Neural crest cell (in vitro differentiated cells): ENCODE measurements around the gene RBL1. TPM values are rescaled to one million over a fixed set of nuclear protein-coding genes. Genes with fewer than 3 reads are reported as not detected.
"Not testable (repeated sequence)": the region's sequence is repeated elsewhere in the genome, so short reads cannot be mapped to it uniquely, and the experiment has no call there.

ENCODE experiments used
- DNase-seq: peaks from one replicate; pipeline ENCODE4 v3.0.0; 2021; ENCODE audit warnings: low read depth, mixed read lengths, low spot score
- H3K27ac Mint-ChIP-seq: one replicate; pipeline ENCODE4 v1.8.0; 2021; ENCODE audit warnings: mild to moderate bottlenecking, mixed read lengths; ENCODE audit not compliant: unreplicated experiment
- H3K27me3 Mint-ChIP-seq: 2 replicates; pipeline ENCODE4 v1.8.0; 2021; ENCODE audit warnings: low read depth, mild to moderate bottlenecking, mixed read lengths
- H3K36me3 Mint-ChIP-seq: 2 replicates; pipeline ENCODE4 v1.8.0; 2021; ENCODE audit warnings: low read depth, mild to moderate bottlenecking, mixed read lengths
- H3K4me1 Mint-ChIP-seq: 2 replicates; pipeline ENCODE4 v1.8.0; 2021; ENCODE audit warnings: mixed read lengths
- H3K4me3 Mint-ChIP-seq: one replicate; pipeline ENCODE4 v1.8.0; 2021; ENCODE audit warnings: mild to moderate bottlenecking, mixed read lengths
- H3K9me3 Mint-ChIP-seq: 2 replicates; pipeline ENCODE4 v1.8.0; 2021; ENCODE audit warnings: mixed read lengths
- total RNA-seq: library from RNA; stranded (reverse); gene quantifications from 2 replicates; pipeline ENCODE4 v1.2.1, GENCODE V29; 2021
- TF ChIP-seq, protein P1 (sequence below): fragments of 200-600 bp; sonication (generic); conservative IDR thresholded peaks from 2 replicates; pipeline ENCODE4 v1.5.0; 2021; ENCODE audit warnings: antibody characterized with exemption, mild to moderate bottlenecking

The RBL1 gene
- total RNA-seq, 1 donor from 2014 or later, result 25.6 TPM

DNA sequence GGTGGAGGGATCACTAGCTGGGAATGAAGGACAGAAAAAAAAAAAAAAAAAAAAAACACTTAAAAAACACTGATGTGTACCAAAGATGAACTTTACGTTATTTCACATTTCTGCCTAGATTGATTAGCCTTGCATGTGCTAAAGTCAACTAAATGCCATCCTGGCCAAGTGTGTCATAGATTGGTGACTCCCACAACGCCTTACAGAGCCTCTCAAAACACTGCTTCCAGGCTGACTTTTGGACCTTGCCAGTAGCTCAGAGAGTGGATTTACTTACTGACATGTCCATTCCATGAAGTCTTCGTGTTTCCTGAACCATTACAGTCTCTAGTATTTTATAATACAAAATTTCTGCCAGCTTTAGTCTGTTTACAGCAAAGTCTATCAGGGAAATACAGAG is 40.5 kb downstream of the RBL1 start:
- H3K27me3 Mint-ChIP-seq, result no peaks in the 10 kb centered on the region
- H3K36me3 Mint-ChIP-seq, result peaks cover 44% of the 10 kb centered on the region
- H3K4me3 Mint-ChIP-seq, result no peak overlapping the region
- TF ChIP-seq, protein P1, sequence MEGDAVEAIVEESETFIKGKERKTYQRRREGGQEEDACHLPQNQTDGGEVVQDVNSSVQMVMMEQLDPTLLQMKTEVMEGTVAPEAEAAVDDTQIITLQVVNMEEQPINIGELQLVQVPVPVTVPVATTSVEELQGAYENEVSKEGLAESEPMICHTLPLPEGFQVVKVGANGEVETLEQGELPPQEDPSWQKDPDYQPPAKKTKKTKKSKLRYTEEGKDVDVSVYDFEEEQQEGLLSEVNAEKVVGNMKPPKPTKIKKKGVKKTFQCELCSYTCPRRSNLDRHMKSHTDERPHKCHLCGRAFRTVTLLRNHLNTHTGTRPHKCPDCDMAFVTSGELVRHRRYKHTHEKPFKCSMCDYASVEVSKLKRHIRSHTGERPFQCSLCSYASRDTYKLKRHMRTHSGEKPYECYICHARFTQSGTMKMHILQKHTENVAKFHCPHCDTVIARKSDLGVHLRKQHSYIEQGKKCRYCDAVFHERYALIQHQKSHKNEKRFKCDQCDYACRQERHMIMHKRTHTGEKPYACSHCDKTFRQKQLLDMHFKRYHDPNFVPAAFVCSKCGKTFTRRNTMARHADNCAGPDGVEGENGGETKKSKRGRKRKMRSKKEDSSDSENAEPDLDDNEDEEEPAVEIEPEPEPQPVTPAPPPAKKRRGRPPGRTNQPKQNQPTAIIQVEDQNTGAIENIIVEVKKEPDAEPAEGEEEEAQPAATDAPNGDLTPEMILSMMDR, result no peak
- no peaks in the 10 kb centered on the region for H3K4me1 Mint-ChIP-seq
- H3K9me3 Mint-ChIP-seq, result no peaks in the 10 kb centered on the region
- DNase-seq, result no peak
- H3K27ac Mint-ChIP-seq, result no peak overlapping the region

DNA sequence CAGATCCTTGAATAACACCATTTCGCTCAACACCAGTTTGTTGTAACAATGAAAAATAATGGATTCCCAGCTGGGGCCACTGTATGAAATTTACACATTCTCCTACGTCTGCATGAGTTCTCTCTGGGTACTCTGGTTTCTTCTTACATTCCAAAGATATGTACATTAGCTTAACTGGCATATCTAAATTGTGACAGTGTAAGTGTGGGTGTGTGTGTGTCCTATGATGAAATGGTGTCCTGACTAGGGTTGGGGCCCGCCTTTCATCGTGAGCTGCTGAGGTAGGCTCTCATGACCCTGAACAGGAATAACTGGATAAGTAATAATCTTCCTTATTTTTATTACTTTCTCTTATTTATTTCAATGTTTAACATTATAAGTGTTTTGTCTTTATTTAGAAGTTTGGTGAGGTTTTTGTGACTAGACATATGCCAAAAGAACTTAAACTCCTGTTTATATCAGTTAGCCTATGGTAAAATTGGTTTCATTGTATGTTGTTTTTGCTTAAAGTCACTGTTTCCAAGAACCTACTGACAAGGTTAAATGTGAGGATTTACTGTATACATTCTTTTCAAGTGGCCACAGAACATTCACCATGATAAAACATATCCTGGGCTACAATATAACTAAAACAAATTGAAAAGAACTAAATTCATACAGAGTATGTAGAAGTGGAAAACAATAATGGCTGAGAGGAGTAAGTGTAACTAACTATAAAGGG is 42.4 kb downstream of the RBL1 start:
- Mint-ChIP-seq H3K36me3 (peaks cover 43% of the 10 kb centered on the region), H3K4me3 (no peak overlapping the region), H3K9me3 (no peaks in the 10 kb centered on the region), H3K4me1 (no peaks in the 10 kb centered on the region), H3K27me3 (no peaks in the 10 kb centered on the region), H3K27ac (no peak overlapping the region)
- TF ChIP-seq, protein P1, result no peak
- DNase-seq, result no peak

- Mint-ChIP-seq H3K4me1 (no peaks in the 10 kb centered on the region), H3K27ac (no peak overlapping the region), H3K36me3 (peaks cover 46% of the 10 kb centered on the region), H3K9me3 (peaks cover 4% of the 10 kb centered on the region), H3K27me3 (no peaks in the 10 kb centered on the region), H3K4me3 (no peak overlapping the region)
- no peak for DNase-seq
- TF ChIP-seq, protein P1, result no peak
Observed at GRCh38 chr20:37042986-37043972, 52.5 kb downstream of the RBL1 start.

DNA sequence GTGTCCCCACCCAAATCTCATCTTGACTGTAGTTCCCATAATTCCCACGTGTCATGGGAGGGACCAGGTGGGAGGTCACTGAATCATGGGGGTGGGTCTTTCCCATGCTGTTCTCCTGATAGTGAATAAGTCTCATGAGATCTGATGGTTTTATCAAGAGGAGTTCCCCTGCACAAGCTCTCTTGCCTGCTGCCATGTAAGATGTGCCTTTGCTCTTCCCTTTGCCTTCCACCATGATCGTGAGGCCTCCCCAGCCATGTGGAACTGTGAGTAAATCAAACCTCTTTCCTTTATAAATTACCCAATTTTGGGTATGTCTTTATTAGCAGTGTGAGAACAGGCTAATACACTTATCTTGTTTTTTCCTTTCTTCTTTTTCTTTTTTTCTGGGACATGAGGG is 56.4 kb downstream of the RBL1 start:
- H3K4me1 Mint-ChIP-seq, H3K27ac Mint-ChIP-seq, H3K9me3 Mint-ChIP-seq, H3K27me3 Mint-ChIP-seq, H3K4me3 Mint-ChIP-seq, DNase-seq: not testable (repeated sequence)
- peaks cover 37% of the 10 kb centered on the region for H3K36me3 Mint-ChIP-seq

- DNase-seq, result no peak
- H3K27ac Mint-ChIP-seq, result no peak overlapping the region
- TF ChIP-seq, protein P1, result no peak
- H3K36me3 Mint-ChIP-seq, result peaks cover 43% of the 10 kb centered on the region
- no peak overlapping the region for H3K4me3 Mint-ChIP-seq
- H3K9me3 Mint-ChIP-seq, result peaks cover 5% of the 10 kb centered on the region
- no peaks in the 10 kb centered on the region for H3K27me3 Mint-ChIP-seq
- no peaks in the 10 kb centered on the region for H3K4me1 Mint-ChIP-seq
Observed at GRCh38 chr20:37032077-37032476, 63.7 kb downstream of the RBL1 start.
